ENCODE data around the gene KCNQ4. TPM values are rescaled to one million over a fixed set of nuclear protein-coding genes. Genes with fewer than 3 reads are reported as not detected.

Gene KCNQ4
- total and polyA plus RNA-seq, 2 of the 8 experiments (the other 6 are each of a cell fraction or from before 2014, with no cell fraction given): 2.2 to 3.9 TPM

DNA sequence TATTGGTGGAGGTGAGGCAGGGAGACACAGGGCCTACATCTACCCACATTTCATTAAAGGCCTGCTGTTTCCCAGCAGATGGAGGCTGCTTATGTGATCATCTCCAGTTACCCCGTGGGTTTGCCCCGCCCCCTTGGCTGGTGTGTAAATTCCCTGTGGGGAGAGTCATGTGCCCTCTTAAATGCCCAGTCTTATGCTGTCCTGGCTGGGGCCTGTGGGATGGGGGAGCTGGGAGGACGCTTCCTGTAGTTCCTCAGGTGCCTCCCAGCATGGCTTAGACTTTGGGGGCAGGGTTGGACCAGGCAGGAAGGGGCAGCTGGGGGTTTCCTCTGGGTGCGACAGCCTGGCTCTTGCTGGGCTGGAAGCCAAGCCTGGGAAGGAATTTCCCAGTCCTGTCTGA is 94.1 kb downstream of the KCNQ4 start:
- Histone ChIP-seq H2BK120ac (replicated peaks; ENCODE audit: low read depth, low read length) (no peak overlapping the region), H3K14ac (ENCODE audit: insufficient read length) (no peak overlapping the region), H3K9me3 (ENCODE audit: insufficient read depth in 2 of 2, low read depth in 1 of 2, low read length in 1 of 2) (peaks cover 3 to 6% of the 10 kb centered on the region in 2 experiments; a peak in 3 of 4 replicates), H4K8ac (ENCODE audit: extremely low read depth, insufficient read depth, low read length) (no peak overlapping the region), H3K27ac (ENCODE audit: low read depth, low read length) (no peak overlapping the region), H2BK15ac (ENCODE audit: low read length) (no peak overlapping the region), H3K79me1 (ENCODE audit: low read depth, low read length) (no peaks in the 10 kb centered on the region), H3K4me1 (replicated peaks in 1 of 4; ENCODE audit: control insufficient read depth in 3 of 4, insufficient read depth in 4 of 4, low read length in 3 of 4) (peaks cover 1 to 10% (median 4%) of the 10 kb centered on the region in 4 experiments; a peak in 4 of 7 replicates), H2AK5ac (ENCODE audit: low read depth, low read length) (no peak overlapping the region), H3K56ac (replicated peaks; ENCODE audit: insufficient read length, low read depth, low read length) (no peak overlapping the region), H3K18ac (ENCODE audit: extremely low read depth, low read length) (no peak overlapping the region), H3K23ac (ENCODE audit: insufficient read length) (no peak overlapping the region), H2AFZ (ENCODE audit: low read length) (peak overlapping the region; percentile 55; the same call in 1 of the 2 replicates), H2BK5ac (ENCODE audit: low read depth, low read length) (no peak overlapping the region), H2BK20ac (ENCODE audit: low read length) (no peak overlapping the region), H3K27me3 (replicated peaks in 1 of 4; ENCODE audit: control insufficient read depth in 3 of 4, extremely low read depth in 1 of 4, insufficient read depth in 3 of 4, low read length in 3 of 4) (no peaks in the 10 kb centered on the region; a peak in 2 of 7 replicates), H4K91ac (replicated peaks; ENCODE audit: insufficient read length, low read length) (no peak overlapping the region), H3K4ac (replicated peaks; ENCODE audit: insufficient read length, low read depth, low read length) (no peak overlapping the region), H3K4me3 (ENCODE audit: extremely low read depth in 1 of 4, insufficient read depth in 2 of 4, low read depth in 3 of 4, low read length in 4 of 4) (no peak overlapping the region), H3K9ac (replicated peaks in 1 of 4; ENCODE audit: extremely low read depth in 1 of 4, low read depth in 3 of 4, low read length in 3 of 4) (no peak overlapping the region), H4K20me1 (replicated peaks in 1 of 2; ENCODE audit: control insufficient read depth in 1 of 2, insufficient read depth in 2 of 2, low read length in 2 of 2) (no peaks in the 10 kb centered on the region), H2BK12ac (ENCODE audit: low read depth, low read length) (no peak overlapping the region), H3K36me3 (ENCODE audit: control insufficient read depth in 2 of 4, insufficient read depth in 4 of 4, low read length in 3 of 4) (no peaks in the 10 kb centered on the region), H4K5ac (ENCODE audit: insufficient read length, low read depth, low read length) (no peak overlapping the region), H3K23me2 (ENCODE audit: low read depth, low read length) (no peaks in the 10 kb centered on the region), H3K79me2 (ENCODE audit: control insufficient read depth in 1 of 2, insufficient read depth in 2 of 2, low read length in 2 of 2) (no peaks in the 10 kb centered on the region), H3K4me2 (ENCODE audit: insufficient read depth in 1 of 2, low read depth in 2 of 2, low read length in 2 of 2) (no peak overlapping the region)
- no peak for TF ChIP-seq HDAC6 (IDR thresholded peaks at IDR 0.05; ENCODE audit: low read depth, low read length)
- no peak for TF ChIP-seq RFX5 (IDR thresholded peaks at IDR 0.05; ENCODE audit: borderline replicate concordance, low read depth, low read length)
- TF ChIP-seq TAF7 (optimal IDR thresholded peaks at IDR 0.05; ENCODE audit: borderline replicate concordance, low read depth, low read length): no peak
- TF ChIP-seq TBP (IDR thresholded peaks at IDR 0.05; ENCODE audit: low read depth, low read length): no peak
- no peak for TF ChIP-seq JUN (IDR thresholded peaks at IDR 0.05; ENCODE audit: low read depth, low read length)
- no peak for TF ChIP-seq NRF1 (IDR thresholded peaks at IDR 0.05; ENCODE audit: low read depth, low read length)
- TF ChIP-seq CHD2 (IDR thresholded peaks at IDR 0.05; ENCODE audit: low read length): no peak
- no peak for TF ChIP-seq RXRA (IDR thresholded peaks at IDR 0.05; ENCODE audit: insufficient read depth, low read depth, low read length)
- TF ChIP-seq RNF2 (IDR thresholded peaks at IDR 0.05; ENCODE audit: borderline replicate concordance, low read depth, low read length, missing control alignments, poor library complexity, severe bottlenecking): no peak
- no peak for TF ChIP-seq RAD21 (IDR thresholded peaks at IDR 0.05 in 1 of 2, conservative IDR thresholded peaks at IDR 0.05 in 1 of 2; ENCODE audit: low read depth in 2 of 2, low read length in 2 of 2)
- TF ChIP-seq KDM5A (IDR thresholded peaks at IDR 0.05; ENCODE audit: low read length): no peak
- TF ChIP-seq CREB1 (IDR thresholded peaks at IDR 0.05): no peak
- no peak for TF ChIP-seq RBBP5 (IDR thresholded peaks at IDR 0.05; ENCODE audit: borderline replicate concordance, low read depth, low read length)
- TF ChIP-seq, protein P1, sequence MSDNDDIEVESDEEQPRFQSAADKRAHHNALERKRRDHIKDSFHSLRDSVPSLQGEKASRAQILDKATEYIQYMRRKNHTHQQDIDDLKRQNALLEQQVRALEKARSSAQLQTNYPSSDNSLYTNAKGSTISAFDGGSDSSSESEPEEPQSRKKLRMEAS (IDR thresholded peaks at IDR 0.05): no peak
- DNase-seq (ENCODE audit: low read depth in 1 of 2, low spot score in 2 of 2): no peak
- WGBS, 2 experiments (ENCODE audit: extremely low coverage in 1 of 2, insufficient coverage in 1 of 2, insufficient read length in 1 of 2, insufficient replicate concordance in 2 of 2, low coverage in 1 of 2, low lambda C conversion rate in 2 of 2, missing lambda C conversion rate in 1 of 2): 50% methylated on average over 4 of the region's 4 CpGs; no CpG with 5 or more reads in 1 of the 2 experiments
- ChIA-PET POLR2A (ENCODE audit: partially characterized antibody) (interaction anchor here (2.9 kb wide), 1 partner anchor 15 kb away, joined by 10 read pairs; the partner anchor contains the start of gene CITED4), CTCF (ENCODE audit: partially characterized antibody) (interaction anchor here (0.8 to 8.0 kb wide), 4 partner anchors 15 to 74 kb away, joined by 3 to 83 read pairs (median 6); partner anchors contain the start of gene CITED4)
- FAIRE-seq: no peak
